ENCODE measurements around the gene SMIM13. TPM values are rescaled to one million over a fixed set of nuclear protein-coding genes. Genes with fewer than 3 reads are reported as not detected.

The SMIM13 gene
- total RNA-seq, 1 experiment from 2014 or later = 22.2 TPM

DNA sequence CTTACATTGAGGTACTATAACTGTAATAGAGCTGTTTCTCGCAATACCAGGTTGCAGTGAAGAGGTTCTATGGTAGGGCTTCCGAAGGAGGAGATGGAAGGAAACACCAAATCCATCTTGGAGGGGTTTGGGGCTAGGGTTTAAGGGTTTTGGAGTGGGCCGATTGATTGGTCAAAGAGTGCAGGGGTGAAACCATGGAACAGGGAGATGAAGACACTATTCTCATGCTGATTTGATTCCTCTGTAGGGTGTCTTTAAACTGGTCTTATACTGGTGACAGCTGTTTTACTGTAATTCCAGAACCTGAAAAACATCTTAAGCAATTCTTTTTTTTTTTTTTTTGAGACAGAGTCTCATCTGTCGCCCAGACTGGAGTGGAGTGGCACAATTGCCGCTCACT lies 7.8 kb downstream of the SMIM13 start:
- POLR2A ChIA-PET (ENCODE audit: unreplicated experiment) = no interaction called here
- no peaks in the 10 kb centered on the region for H3K9me2 ChIP-seq (ENCODE audit: insufficient read depth)
- H4K20me1 ChIP-seq (ENCODE audit: insufficient read depth) = no peaks in the 10 kb centered on the region

DNA sequence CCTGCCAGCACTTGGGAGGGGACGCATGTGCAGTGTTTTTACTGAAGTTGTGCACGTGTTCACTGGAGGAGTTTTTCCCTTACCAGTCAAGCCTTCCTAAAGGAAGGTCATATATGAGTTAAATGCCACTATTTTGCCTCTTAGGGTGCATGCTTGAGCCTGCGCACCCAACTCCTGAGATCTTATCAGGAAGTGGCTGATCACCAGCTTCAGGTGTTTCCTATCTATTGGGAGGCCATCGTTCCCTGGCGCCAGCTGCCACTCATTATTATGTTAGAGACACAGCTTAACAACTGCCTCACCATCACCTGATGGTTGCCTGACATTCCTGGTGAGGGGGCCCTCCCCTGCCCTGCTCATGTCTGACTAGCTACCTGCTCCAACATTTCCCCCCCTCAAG lies 9.4 kb downstream of the SMIM13 start:
- ChIA-PET CTCF (no interaction called here), POLR2A (ENCODE audit: unreplicated experiment) (no interaction called here)
- DNase-seq = no peak
- no peaks in the 10 kb centered on the region for H3K9me3 ChIP-seq (ENCODE audit: insufficient read depth, low read depth)
- intact Hi-C loops (cut with micrococcal nuclease; ENCODE audit: unreplicated experiment) = no loop called here
- no peak overlapping the region for H2AFZ ChIP-seq
- no peak overlapping the region for H3K4me2 ChIP-seq
- H3K27me3 ChIP-seq (ENCODE audit: insufficient read depth, low read depth) = no peaks in the 10 kb centered on the region
- no peaks in the 10 kb centered on the region for H3K36me3 ChIP-seq (ENCODE audit: low read depth)
- no peaks in the 10 kb centered on the region for H3F3A ChIP-seq (ENCODE audit: insufficient read depth, low read depth)
- no peaks in the 10 kb centered on the region for H3K9me2 ChIP-seq (ENCODE audit: insufficient read depth)
- TF ChIP-seq, protein P1, sequence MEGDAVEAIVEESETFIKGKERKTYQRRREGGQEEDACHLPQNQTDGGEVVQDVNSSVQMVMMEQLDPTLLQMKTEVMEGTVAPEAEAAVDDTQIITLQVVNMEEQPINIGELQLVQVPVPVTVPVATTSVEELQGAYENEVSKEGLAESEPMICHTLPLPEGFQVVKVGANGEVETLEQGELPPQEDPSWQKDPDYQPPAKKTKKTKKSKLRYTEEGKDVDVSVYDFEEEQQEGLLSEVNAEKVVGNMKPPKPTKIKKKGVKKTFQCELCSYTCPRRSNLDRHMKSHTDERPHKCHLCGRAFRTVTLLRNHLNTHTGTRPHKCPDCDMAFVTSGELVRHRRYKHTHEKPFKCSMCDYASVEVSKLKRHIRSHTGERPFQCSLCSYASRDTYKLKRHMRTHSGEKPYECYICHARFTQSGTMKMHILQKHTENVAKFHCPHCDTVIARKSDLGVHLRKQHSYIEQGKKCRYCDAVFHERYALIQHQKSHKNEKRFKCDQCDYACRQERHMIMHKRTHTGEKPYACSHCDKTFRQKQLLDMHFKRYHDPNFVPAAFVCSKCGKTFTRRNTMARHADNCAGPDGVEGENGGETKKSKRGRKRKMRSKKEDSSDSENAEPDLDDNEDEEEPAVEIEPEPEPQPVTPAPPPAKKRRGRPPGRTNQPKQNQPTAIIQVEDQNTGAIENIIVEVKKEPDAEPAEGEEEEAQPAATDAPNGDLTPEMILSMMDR (conservative IDR thresholded peaks at IDR 0.05) = no peak
- TF ChIP-seq EZH2 (IDR thresholded peaks at IDR 0.05; ENCODE audit: low read depth) = no peak
- no TSS peak for BruUV-seq (replicated peaks)
- H3K4me1 ChIP-seq (replicated peaks; ENCODE audit: insufficient read depth) = no peaks in the 10 kb centered on the region
- H4K20me1 ChIP-seq (ENCODE audit: insufficient read depth) = no peaks in the 10 kb centered on the region
- no peak overlapping the region for H3K27ac ChIP-seq
- H3K79me2 ChIP-seq (ENCODE audit: low read depth) = peaks cover 92% of the 10 kb centered on the region
- no peak overlapping the region for H3K4me3 ChIP-seq

More for the DNA sequence above, 7.8 kb downstream of the SMIM13 start:
- Histone ChIP-seq H3F3A (ENCODE audit: insufficient read depth, low read depth) (no peaks in the 10 kb centered on the region), H3K79me2 (ENCODE audit: low read depth) (peaks cover 92% of the 10 kb centered on the region), H3K4me3 (no peak overlapping the region), H2AFZ (no peak overlapping the region), H3K27me3 (ENCODE audit: insufficient read depth, low read depth) (no peaks in the 10 kb centered on the region), H3K4me1 (replicated peaks; ENCODE audit: insufficient read depth) (no peaks in the 10 kb centered on the region), H3K27ac (no peak overlapping the region), H3K4me2 (no peak overlapping the region), H3K36me3 (ENCODE audit: low read depth) (no peaks in the 10 kb centered on the region), H3K9me3 (ENCODE audit: insufficient read depth, low read depth) (no peaks in the 10 kb centered on the region)
- BruUV-seq (replicated peaks) = no TSS peak
- intact Hi-C loops (cut with micrococcal nuclease; ENCODE audit: unreplicated experiment) = no loop called here
- TF ChIP-seq, protein P1 (conservative IDR thresholded peaks at IDR 0.05) = no peak
- no peak for TF ChIP-seq EZH2 (IDR thresholded peaks at IDR 0.05; ENCODE audit: low read depth)
- DNase-seq = no peak
- CTCF ChIA-PET = no interaction called here

DNA sequence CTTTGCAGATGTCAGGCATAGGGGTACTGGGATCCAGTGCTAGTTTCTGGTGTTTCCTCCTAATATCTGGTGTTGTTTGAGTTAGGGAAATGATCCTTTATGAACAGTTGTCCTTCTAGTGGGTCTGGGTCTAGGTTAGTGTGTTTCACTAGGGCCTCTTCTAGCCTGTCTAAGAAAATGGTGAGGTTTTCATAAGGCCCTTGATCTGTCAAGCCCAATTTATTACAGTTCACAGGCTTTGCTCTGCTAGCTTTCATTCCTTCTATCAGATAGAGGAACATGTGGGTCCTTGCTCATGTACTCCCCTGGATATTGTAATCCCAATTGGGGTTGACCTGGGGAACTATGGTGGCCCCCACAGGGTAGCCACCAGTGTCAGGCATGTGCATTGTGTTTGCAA lies 15.1 kb downstream of the SMIM13 start:
- intact Hi-C loops (cut with micrococcal nuclease; ENCODE audit: unreplicated experiment) = no loop called here
- Histone ChIP-seq H4K20me1 (ENCODE audit: insufficient read depth) (no peaks in the 10 kb centered on the region), H3K4me1 (replicated peaks; ENCODE audit: insufficient read depth) (no peaks in the 10 kb centered on the region), H3K79me2 (ENCODE audit: low read depth) (peaks cover 61% of the 10 kb centered on the region), H2AFZ (no peak overlapping the region), H3K4me3 (no peak overlapping the region), H3K27me3 (ENCODE audit: insufficient read depth, low read depth) (no peaks in the 10 kb centered on the region), H3K4me2 (no peak overlapping the region), H3K9me3 (ENCODE audit: insufficient read depth, low read depth) (no peaks in the 10 kb centered on the region), H3K27ac (no peak overlapping the region), H3K36me3 (ENCODE audit: low read depth) (no peaks in the 10 kb centered on the region), H3K9me2 (ENCODE audit: insufficient read depth) (no peaks in the 10 kb centered on the region), H3F3A (ENCODE audit: insufficient read depth, low read depth) (no peaks in the 10 kb centered on the region)
- POLR2A ChIA-PET (ENCODE audit: unreplicated experiment) = no interaction called here
- CTCF ChIA-PET = interaction anchor here (0.8 kb wide), 1 partner anchor 12 kb away, joined by 5 read pairs; no protein-coding TSS in a partner anchor
- TF ChIP-seq EZH2 (IDR thresholded peaks at IDR 0.05; ENCODE audit: low read depth) = no peak
- TF ChIP-seq, protein P1 (conservative IDR thresholded peaks at IDR 0.05) = no peak
- BruUV-seq (replicated peaks) = no TSS peak
- DNase-seq = no peak

All from PC-9 (cell line).